ENCODE results near the gene ISLR. TPM values are rescaled to one million over a fixed set of nuclear protein-coding genes. Genes with fewer than 3 reads are reported as not detected.

The ISLR gene
- total and polyA plus RNA-seq, 9 of the 15 experiments (the other 6 are each of a cell fraction or from before 2014, with no cell fraction given): not detected

GRCh38 chr15:74180881-74181602 lies 7.5 kb downstream of the ISLR start:
- no peak overlapping the region; a peak in 1 of 4 replicates for H3K9ac ChIP-seq (ENCODE audit: insufficient read depth in 1 of 2, low read depth in 2 of 2, low read length in 2 of 2)
- H4K20me1 ChIP-seq (replicated peaks; ENCODE audit: control insufficient read depth, insufficient read depth, low read length): peaks cover 12% of the 10 kb centered on the region
- H3K4me3 ChIP-seq: no peak overlapping the region
- no peaks in the 10 kb centered on the region for H3K9me3 ChIP-seq (replicated peaks; ENCODE audit: control insufficient read depth, insufficient read depth, low read depth, low read length)
- no peaks in the 10 kb centered on the region for H3K79me2 ChIP-seq (ENCODE audit: control insufficient read depth, insufficient read depth, low read length)
- TF ChIP-seq MAX (CRISPR knock-in tag; IDR thresholded peaks at IDR 0.05) (0 out of 2 replicates have a peak, but pooled peaks have one; percentile 29), GMEB1 (CRISPR knock-in tag; IDR thresholded peaks at IDR 0.05) (no peak), PPARD (CRISPR knock-in tag; IDR thresholded peaks at IDR 0.05) (no peak), POLR2A (conservative IDR thresholded peaks at IDR 0.05) (no peak), ZSCAN32 (CRISPR knock-in tag; IDR thresholded peaks at IDR 0.05) (no peak), NFATC3 (IDR thresholded peaks at IDR 0.05) (no peak), PYGO2 (tag; IDR thresholded peaks at IDR 0.05) (no peak), MYBL2 (IDR thresholded peaks at IDR 0.05; ENCODE audit: low read depth) (no peak), MYBL2 (CRISPR knock-in tag; IDR thresholded peaks at IDR 0.05; ENCODE audit: borderline replicate concordance) (no peak)
- no peaks in the 10 kb centered on the region for H3K36me3 ChIP-seq (ENCODE audit: control insufficient read depth, insufficient read depth, low read length)
- ChIA-PET CTCF (ENCODE audit: low intra/inter-chr PET ratio) (no interaction called here), POLR2A (no interaction called here)
- no peak for DNase-seq (ENCODE audit: extremely low read depth in 1 of 4, low spot score in 3 of 4)
- in situ Hi-C loops (cut with MboI) (no loop called here), intact Hi-C loops (cut with micrococcal nuclease) (no loop called here)
- no peak overlapping the region for H3K4me2 ChIP-seq (ENCODE audit: insufficient read depth, low read length)
- H2AFZ ChIP-seq (ENCODE audit: low read depth, low read length): no peak overlapping the region
- no peak for ATAC-seq
- WGBS (ENCODE audit: insufficient coverage, low coverage, missing lambda C conversion rate): under 1% methylated on average over 21 of the region's 21 CpGs
- BruUV-seq (replicated peaks): no TSS peak
- no peak for FAIRE-seq
- peaks cover 4 to 49% of the 10 kb centered on the region in 2 experiments; a peak in 3 of 5 replicates for H3K27me3 ChIP-seq (ENCODE audit: control insufficient read depth in 2 of 2, insufficient read depth in 2 of 2, low read length in 2 of 2)
- H3K4me1 ChIP-seq (replicated peaks in 1 of 2; ENCODE audit: control insufficient read depth in 2 of 2, insufficient read depth in 2 of 2, low read length in 2 of 2): peaks cover 0 to 8% of the 10 kb centered on the region in 2 experiments; a peak in 1 of 5 replicates
- H3K9me1 ChIP-seq (ENCODE audit: control insufficient read depth, insufficient read depth, low read length): no peaks in the 10 kb centered on the region
- no peak overlapping the region for H3K27ac ChIP-seq (ENCODE audit: extremely low read depth, low read depth, low read length)
